Measurements from ENCODE around the gene SIPA1L3. TPM values are rescaled to one million over a fixed set of nuclear protein-coding genes. Genes with fewer than 3 reads are reported as not detected.

Gene SIPA1L3
- total RNA-seq, 6 experiments from 2014 or later, result 9.1 to 20.4 (median 14.9) TPM

GRCh38 chr19:38206006-38206745, 299.2 kb downstream of the SIPA1L3 start:
- no peaks in the 10 kb centered on the region for H3K9me3 ChIP-seq
- ATAC-seq (no peak), DNase-seq (no peak)
- no peaks in the 10 kb centered on the region for H3K4me1 ChIP-seq
- 98% methylated on average over 8 of the region's 36 CpGs for WGBS (ENCODE audit: insufficient coverage, low coverage, low lambda C conversion rate, missing lambda C conversion rate)
- no peaks in the 10 kb centered on the region for H3K27me3 ChIP-seq
- TF ChIP-seq CTCF (IDR thresholded peaks at IDR 0.05), result no peak
- no peak for TF ChIP-seq POLR2A (IDR thresholded peaks at IDR 0.05)
- H3K36me3 ChIP-seq, result peaks cover 0 to 6% (median 0%) of the 10 kb centered on the region in 4 donors
- intact Hi-C loops (cut with DNase I), result no loop called here
- no peak overlapping the region for H3K27ac ChIP-seq
- no peak overlapping the region for H3K4me3 ChIP-seq

GRCh38 chr19:38206928-38207327, 299.9 kb downstream of the SIPA1L3 start:
- TF ChIP-seq POLR2A (IDR thresholded peaks at IDR 0.05) (no peak), CTCF (IDR thresholded peaks at IDR 0.05) (no peak)
- WGBS (ENCODE audit: insufficient coverage, low coverage, low lambda C conversion rate, missing lambda C conversion rate), result 92% methylated on average over 11 of the region's 16 CpGs
- DNase-seq, result no peak
- Histone ChIP-seq H3K4me3 (no peak overlapping the region), H3K27me3 (no peaks in the 10 kb centered on the region), H3K27ac (no peak overlapping the region), H3K9me3 (no peaks in the 10 kb centered on the region), H3K4me1 (no peaks in the 10 kb centered on the region), H3K36me3 (peaks cover 0 to 6% (median 0%) of the 10 kb centered on the region in 4 donors)
- no peak for ATAC-seq
- intact Hi-C loops (cut with DNase I), result no loop called here

GRCh38 chr19:38207543-38207942, 300.5 kb downstream of the SIPA1L3 start:
- Histone ChIP-seq H3K36me3 (peaks cover 0 to 3% (median 0%) of the 10 kb centered on the region in 4 donors), H3K4me1 (no peaks in the 10 kb centered on the region), H3K27me3 (no peaks in the 10 kb centered on the region), H3K9me3 (no peaks in the 10 kb centered on the region), H3K27ac (no peak overlapping the region), H3K4me3 (no peak overlapping the region)
- TF ChIP-seq POLR2A (IDR thresholded peaks at IDR 0.05), result no peak
- no peak for TF ChIP-seq CTCF (IDR thresholded peaks at IDR 0.05)
- WGBS (ENCODE audit: insufficient coverage, low coverage, low lambda C conversion rate, missing lambda C conversion rate), result 77% methylated on average over 2 of the region's 12 CpGs
- intact Hi-C loops (cut with DNase I), result no loop called here
- ATAC-seq (no peak), DNase-seq (no peak)

GRCh38 chr19:38208571-38208970, 301.6 kb downstream of the SIPA1L3 start:
- H3K9me3 ChIP-seq, result no peaks in the 10 kb centered on the region
- intact Hi-C loops (cut with DNase I), result no loop called here
- H3K27ac ChIP-seq, result no peak overlapping the region
- H3K27me3 ChIP-seq, result no peaks in the 10 kb centered on the region
- no peaks in the 10 kb centered on the region for H3K4me1 ChIP-seq
- ATAC-seq, result no peak
- TF ChIP-seq POLR2A (IDR thresholded peaks at IDR 0.05) (no peak), CTCF (IDR thresholded peaks at IDR 0.05) (no peak)
- H3K36me3 ChIP-seq, result peaks cover 0 to 3% (median 0%) of the 10 kb centered on the region in 4 donors
- no peak overlapping the region for H3K4me3 ChIP-seq
- DNase-seq, result no peak
- 82% methylated on average over 3 of the region's 3 CpGs for WGBS (ENCODE audit: insufficient coverage, low coverage, low lambda C conversion rate, missing lambda C conversion rate)
